Measurements from ENCODE around the gene TBC1D14. TPM values are rescaled to one million over a fixed set of nuclear protein-coding genes. Genes with fewer than 3 reads are reported as not detected.

TBC1D14 gene
- total and polyA plus RNA-seq, 10 of the 15 experiments (the other 5 are each of a cell fraction or from before 2014, with no cell fraction given) = 0.87 to 39.3 (median 30.1) TPM

DNA sequence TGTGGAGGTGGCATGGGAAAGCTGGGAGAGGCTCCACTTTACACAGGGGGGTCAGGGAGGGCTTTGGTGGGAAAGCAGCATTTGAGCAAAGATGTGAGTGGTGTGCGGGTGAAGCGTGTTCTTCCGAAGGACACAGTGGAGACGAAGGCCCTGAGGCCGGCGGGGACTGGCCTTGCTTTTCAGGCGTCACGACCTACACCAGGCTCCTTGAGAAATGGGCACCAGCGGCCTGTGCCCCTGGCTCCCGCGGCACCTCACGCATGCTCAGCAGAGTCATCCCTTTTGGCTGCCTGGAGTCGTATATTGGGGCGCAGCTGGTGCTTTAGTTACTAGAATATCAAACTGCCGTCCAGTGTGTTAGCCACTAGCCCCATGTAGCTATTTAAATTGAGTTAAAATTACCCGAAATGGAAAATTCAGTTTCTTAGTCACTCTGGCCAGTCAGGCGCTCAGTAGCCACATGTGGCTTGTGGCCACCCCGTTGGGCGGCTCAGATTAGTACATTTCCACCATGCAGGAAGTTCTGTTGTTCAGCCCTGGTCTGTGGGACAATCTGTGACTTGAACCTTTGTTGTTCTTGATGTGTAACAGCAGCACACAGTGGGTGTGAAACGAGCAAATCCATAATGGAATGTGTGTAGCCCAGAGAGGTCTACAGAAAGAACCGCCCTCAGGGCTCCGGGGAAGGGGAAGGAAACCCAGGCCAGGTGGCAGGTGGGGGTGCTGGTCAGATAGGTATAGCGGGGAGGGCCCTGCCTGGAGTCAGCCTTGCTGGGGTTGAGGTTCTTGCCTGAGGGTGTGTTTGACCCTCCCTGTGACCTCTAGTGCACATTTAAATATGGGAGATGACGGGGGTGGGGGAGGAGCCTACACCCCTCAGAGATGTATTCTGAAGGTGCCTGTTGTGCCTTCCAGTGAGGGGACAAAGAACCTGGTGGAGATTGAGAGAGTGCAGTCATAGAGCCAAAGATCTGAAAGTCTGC, 30.4 kb downstream of the TBC1D14 start:
- intact Hi-C loops (cut with micrococcal nuclease; ENCODE audit: unreplicated experiment) = no loop called here
- peak overlapping the region; percentile 63 for H3K4me2 ChIP-seq (ENCODE audit: control insufficient read depth, insufficient read depth)
- DNase-seq (ENCODE audit: low read depth, low spot score) (no peak), ATAC-seq (peak; percentile 69), FAIRE-seq (no peak)
- in situ Hi-C loops (cut with MboI) = no loop called here
- CTCF ChIA-PET = interaction anchor here (1.6 kb wide), 1 partner anchor 34 kb away, joined by 6 read pairs; no protein-coding TSS in a partner anchor
- no peaks in the 10 kb centered on the region for H4K20me1 ChIP-seq (ENCODE audit: control insufficient read depth, insufficient read depth)
- peak overlapping the region; percentile 13; the same call in 1 of the 2 replicates for H3K27ac ChIP-seq (ENCODE audit: control insufficient read depth, insufficient read depth)
- no TSS peak for BruUV-seq (replicated peaks)
- POLR2A ChIA-PET = interaction anchor here (0.6 kb wide), 2 partner anchors 80 to 220 kb away, joined by 4 read pairs; no protein-coding TSS in a partner anchor
- H3K27me3 ChIP-seq (replicated peaks in 1 of 2; ENCODE audit: control insufficient read depth in 2 of 2, insufficient read depth in 2 of 2, low read length in 1 of 2) = no peaks in the 10 kb centered on the region
- SMC1A ChIA-PET (ENCODE audit: uncharacterized antibody, unreplicated experiment) = interaction anchor here (0.6 kb wide), 1 partner anchor 197 kb away, joined by 3 read pairs; no protein-coding TSS in a partner anchor
- no peak overlapping the region for H2AFZ ChIP-seq (ENCODE audit: control insufficient read depth, low read depth, low read length)
- no peak overlapping the region for H3K9ac ChIP-seq (ENCODE audit: control insufficient read depth, insufficient read depth, low read length)
- H3K9me3 ChIP-seq (replicated peaks; ENCODE audit: control insufficient read depth, insufficient read depth, low read length) = no peaks in the 10 kb centered on the region
- RAD21 ChIA-PET (ENCODE audit: unreplicated experiment) = interaction anchor here (1.6 kb wide), 1 partner anchor 46 kb away, joined by 6 read pairs; no protein-coding TSS in a partner anchor
- H3K4me3 ChIP-seq = 0 out of 2 replicates have a peak overlapping the region, but pooled peaks have one; percentile 12
- peaks cover 55% of the 10 kb centered on the region for H3K4me1 ChIP-seq (ENCODE audit: control insufficient read depth, insufficient read depth, low read length)
- H3K79me2 ChIP-seq (ENCODE audit: control insufficient read depth, insufficient read depth, low read length) = peaks cover 9% of the 10 kb centered on the region
- 39% methylated on average over 20 of the region's 24 CpGs for WGBS (ENCODE audit: insufficient coverage, insufficient replicate concordance, low lambda C conversion rate, missing lambda C conversion rate)
- H3K36me3 ChIP-seq (ENCODE audit: control insufficient read depth in 2 of 2, insufficient read depth in 2 of 2, low read length in 1 of 2) = peaks cover 0 to 3% of the 10 kb centered on the region in 2 experiments; a peak in 2 of 4 replicates
- TF ChIP-seq, protein P1, sequence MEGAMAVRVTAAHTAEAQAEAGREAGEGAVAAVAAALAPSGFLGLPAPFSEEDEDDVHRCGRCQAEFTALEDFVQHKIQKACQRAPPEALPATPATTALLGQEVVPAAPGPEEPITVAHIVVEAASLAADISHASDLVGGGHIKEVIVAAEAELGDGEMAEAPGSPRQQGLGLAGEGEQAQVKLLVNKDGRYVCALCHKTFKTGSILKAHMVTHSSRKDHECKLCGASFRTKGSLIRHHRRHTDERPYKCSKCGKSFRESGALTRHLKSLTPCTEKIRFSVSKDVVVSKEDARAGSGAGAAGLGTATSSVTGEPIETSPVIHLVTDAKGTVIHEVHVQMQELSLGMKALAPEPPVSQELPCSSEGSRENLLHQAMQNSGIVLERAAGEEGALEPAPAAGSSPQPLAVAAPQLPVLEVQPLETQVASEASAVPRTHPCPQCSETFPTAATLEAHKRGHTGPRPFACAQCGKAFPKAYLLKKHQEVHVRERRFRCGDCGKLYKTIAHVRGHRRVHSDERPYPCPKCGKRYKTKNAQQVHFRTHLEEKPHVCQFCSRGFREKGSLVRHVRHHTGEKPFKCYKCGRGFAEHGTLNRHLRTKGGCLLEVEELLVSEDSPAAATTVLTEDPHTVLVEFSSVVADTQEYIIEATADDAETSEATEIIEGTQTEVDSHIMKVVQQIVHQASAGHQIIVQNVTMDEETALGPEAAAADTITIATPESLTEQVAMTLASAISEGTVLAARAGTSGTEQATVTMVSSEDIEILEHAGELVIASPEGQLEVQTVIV (IDR thresholded peaks at IDR 0.05; ENCODE audit: borderline replicate concordance, partially characterized antibody) = no peak
- peak; percentile 63 for TF ChIP-seq MEF2B (IDR thresholded peaks at IDR 0.05; ENCODE audit: partially characterized antibody, poor library complexity, severe bottlenecking)
- TF ChIP-seq CREM (IDR thresholded peaks at IDR 0.05; ENCODE audit: low read depth) = peak; percentile 4; the same call in 1 of the 2 replicates
- 0 out of 2 replicates have a peak, but pooled peaks have one; percentile 31 for TF ChIP-seq GATAD2B (conservative IDR thresholded peaks at IDR 0.05; ENCODE audit: low read depth)
- TF ChIP-seq ETV6 (conservative IDR thresholded peaks at IDR 0.05 in 1 of 2, IDR thresholded peaks at IDR 0.05 in 1 of 2; ENCODE audit: borderline replicate concordance in 1 of 2, low read depth in 1 of 2) = 0 out of 4 replicates have a peak, but pooled peaks of 1 of the 2 experiments have one; percentile 53
- peak; percentile 63; the same call in 1 of the 2 replicates for TF ChIP-seq NFIC (IDR thresholded peaks at IDR 0.05; ENCODE audit: low read depth, low read length)
- TF ChIP-seq LARP7 (IDR thresholded peaks at IDR 0.05) = no peak
- TF ChIP-seq WRNIP1 (IDR thresholded peaks at IDR 0.05; ENCODE audit: borderline replicate concordance, low read depth, low read length) = no peak
- TF ChIP-seq ZZZ3 (IDR thresholded peaks at IDR 0.05; ENCODE audit: control insufficient read depth, insufficient read length, low read depth) = no peak
- TF ChIP-seq ATF7 (IDR thresholded peaks at IDR 0.05; ENCODE audit: low read depth) = 0 out of 2 replicates have a peak, but pooled peaks have one; percentile 11
- peak; percentile 53 for TF ChIP-seq MTA2 (IDR thresholded peaks at IDR 0.05; ENCODE audit: low read depth)
- TF ChIP-seq NRF1 (conservative IDR thresholded peaks at IDR 0.05; ENCODE audit: low read depth, low read length) = 0 out of 2 replicates have a peak, but pooled peaks have one; percentile 16
- TF ChIP-seq CEBPB (IDR thresholded peaks at IDR 0.05; ENCODE audit: borderline replicate concordance in 1 of 2, low read depth in 2 of 2, low read length in 2 of 2) = no peak
- TF ChIP-seq, protein P2, sequence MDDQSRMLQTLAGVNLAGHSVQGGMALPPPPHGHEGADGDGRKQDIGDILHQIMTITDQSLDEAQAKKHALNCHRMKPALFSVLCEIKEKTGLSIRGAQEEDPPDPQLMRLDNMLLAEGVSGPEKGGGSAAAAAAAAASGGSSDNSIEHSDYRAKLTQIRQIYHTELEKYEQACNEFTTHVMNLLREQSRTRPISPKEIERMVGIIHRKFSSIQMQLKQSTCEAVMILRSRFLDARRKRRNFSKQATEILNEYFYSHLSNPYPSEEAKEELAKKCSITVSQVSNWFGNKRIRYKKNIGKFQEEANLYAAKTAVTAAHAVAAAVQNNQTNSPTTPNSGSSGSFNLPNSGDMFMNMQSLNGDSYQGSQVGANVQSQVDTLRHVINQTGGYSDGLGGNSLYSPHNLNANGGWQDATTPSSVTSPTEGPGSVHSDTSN (IDR thresholded peaks at IDR 0.05; ENCODE audit: insufficient replicate concordance, low read depth, low read length) = no peak
- 0 out of 2 replicates have a peak, but pooled peaks have one; percentile 44 for TF ChIP-seq SMARCA5 (IDR thresholded peaks at IDR 0.05)
- no peak for TF ChIP-seq SUZ12 (IDR thresholded peaks at IDR 0.05; ENCODE audit: unreplicated experiment)
- 0 out of 2 replicates have a peak, but pooled peaks have one; percentile 28 for TF ChIP-seq DPF2 (IDR thresholded peaks at IDR 0.05)
